HepG2 (cell line): ENCODE measurements around the gene HDLBP. TPM values are rescaled to one million over a fixed set of nuclear protein-coding genes. Genes with fewer than 3 reads are reported as not detected.

Experiments
- EEA1 ChIP-seq: sonication (generic); formaldehyde crosslinking; IDR thresholded peaks from 2 replicates; pipeline ENCODE4 v1.5.1; 2020; ENCODE audit warnings: mild to moderate bottlenecking, missing genetic modification reagents, borderline replicate concordance
- ELF3 ChIP-seq: IDR thresholded peaks from 2 replicates; pipeline ENCODE4 v1.6.1; 2016; ENCODE audit warnings: missing genetic modification reagents, missing compliant biosample characterization
- GMEB2 ChIP-seq: IDR thresholded peaks from 2 replicates; pipeline ENCODE4 v1.6.1; 2016; ENCODE audit warnings: missing biosample characterization, missing genetic modification reagents, low read depth
- HDAC1 ChIP-seq: sonication (generic); formaldehyde crosslinking; IDR thresholded peaks from 2 replicates; pipeline ENCODE4 v1.5.1; 2020; ENCODE audit warnings: mild to moderate bottlenecking, missing genetic modification reagents
- KLF12 ChIP-seq: sonication (generic); formaldehyde crosslinking; IDR thresholded peaks from 2 replicates; pipeline ENCODE4 v1.4.0; 2020; ENCODE audit warnings: missing genetic modification reagents, borderline replicate concordance
- PLSCR1 ChIP-seq: sonication (generic); formaldehyde crosslinking; IDR thresholded peaks from 2 replicates; pipeline ENCODE4 v1.5.0; 2020; ENCODE audit warnings: missing genetic modification reagents, mild to moderate bottlenecking, borderline replicate concordance
- PREB ChIP-seq: sonication (generic); formaldehyde crosslinking; IDR thresholded peaks from 2 replicates; pipeline ENCODE4 v1.4.0; 2020; ENCODE audit warnings: missing genetic modification reagents
- PRPF4 ChIP-seq: fragments of 200-400 bp; formaldehyde crosslinking; IDR thresholded peaks from 2 replicates; pipeline ENCODE4 v1.6.1; 2016; ENCODE audit warnings: low read length, low read depth; ENCODE audit not compliant: poor library complexity, severe bottlenecking
- SIX1 ChIP-seq: sonication (generic); formaldehyde crosslinking; IDR thresholded peaks from 2 replicates; pipeline ENCODE4 v1.4.0; 2020; ENCODE audit warnings: missing genetic modification reagents, borderline replicate concordance
- SP2 ChIP-seq: sonication (generic); formaldehyde crosslinking; IDR thresholded peaks from 2 replicates; pipeline ENCODE4 v1.5.1; 2020; ENCODE audit warnings: mild to moderate bottlenecking, missing genetic modification reagents
- TBX2 ChIP-seq: sonication (generic); formaldehyde crosslinking; IDR thresholded peaks from 2 replicates; pipeline ENCODE4 v1.5.0; 2020; ENCODE audit warnings: missing genetic modification reagents, mild to moderate bottlenecking, borderline replicate concordance
- TEAD2 ChIP-seq: sonication (generic); formaldehyde crosslinking; IDR thresholded peaks from 2 replicates; pipeline ENCODE4 v1.9.0; 2021; ENCODE audit warnings: missing genetic modification reagents
- XBP1 ChIP-seq: sonication (generic); formaldehyde crosslinking; IDR thresholded peaks from 2 replicates; pipeline ENCODE4 v1.5.0; 2020; ENCODE audit warnings: missing genetic modification reagents
- ZBTB38 ChIP-seq: sonication (generic); formaldehyde crosslinking; IDR thresholded peaks from 2 replicates; pipeline ENCODE4 v1.5.1; 2020; ENCODE audit warnings: mild to moderate bottlenecking, missing genetic modification reagents
- ZC3H4 ChIP-seq: sonication (generic); formaldehyde crosslinking; IDR thresholded peaks from 2 replicates; pipeline ENCODE4 v1.4.0; 2020; ENCODE audit warnings: missing genetic modification reagents, borderline replicate concordance
- ZNF44 ChIP-seq: sonication (generic); formaldehyde crosslinking; IDR thresholded peaks from 2 replicates; pipeline ENCODE4 v1.5.1; 2020; ENCODE audit warnings: mild to moderate bottlenecking, missing genetic modification reagents
- ZNF616 ChIP-seq: sonication (generic); formaldehyde crosslinking; IDR thresholded peaks from 2 replicates; pipeline ENCODE4 v1.5.0; 2020; ENCODE audit warnings: low read depth, mild to moderate bottlenecking, missing genetic modification reagents
- ZNF83 ChIP-seq: sonication (generic); formaldehyde crosslinking; IDR thresholded peaks from 2 replicates; pipeline ENCODE4 v1.4.0; 2020; ENCODE audit warnings: missing genetic modification reagents, mild to moderate bottlenecking, borderline replicate concordance
- ZSCAN21 ChIP-seq: sonication (generic); formaldehyde crosslinking; IDR thresholded peaks from 2 replicates; pipeline ENCODE4 v1.8.0; 2022; ENCODE audit warnings: mild to moderate bottlenecking, missing genetic modification reagents, moderate library complexity, borderline replicate concordance
- polyA plus RNA-seq, 8 experiments: library from polyadenylated mRNA; depleted of rRNA in 3 of 8; stranded (reverse) in 7 of 8; unstranded in 1 of 8; fragments of >200 nt; fragmentation: Illumina TruSeq in 4 of 8; extraction: Trizol in 4 of 8; gene quantifications; 2 replicates each; pipeline versions ENCODE4 v1.2.1 to v1.2.3, GENCODE V29; 2011 to 2016; ENCODE audit warnings: low read depth in 4 of 8, missing spikeins in 1 of 8, mixed read lengths in 1 of 8; ENCODE audit not compliant: insufficient read depth in 1 of 8
- total RNA-seq, 5 experiments: library from RNA; depleted of rRNA; stranded (reverse); fragments of >200 nt; fragmentation: Illumina TruSeq; extraction: Trizol; gene quantifications; 2 replicates each; pipeline ENCODE4 v1.2.3, GENCODE V29; 2016; ENCODE audit warnings: low read depth in 1 of 5
- TF ChIP-seq, protein P1 (sequence below): sonication (generic); formaldehyde crosslinking; IDR thresholded peaks from 2 replicates; pipeline ENCODE4 v1.4.0; 2020; ENCODE audit warnings: mild to moderate bottlenecking, missing genetic modification reagents
- TF ChIP-seq, protein P2 (sequence below): sonication (generic); formaldehyde crosslinking; IDR thresholded peaks from 2 replicates; pipeline ENCODE4 v1.4.0; 2020; ENCODE audit warnings: mild to moderate bottlenecking, low read depth, missing genetic modification reagents
- TF ChIP-seq, protein P3 (sequence below): IDR thresholded peaks from 2 replicates; pipeline ENCODE4 v1.6.1; 2016; ENCODE audit warnings: mild to moderate bottlenecking

Gene HDLBP
- total and polyA plus RNA-seq, 2 of the 13 experiments (the other 11 are each of a cell fraction or from before 2014, with no cell fraction given), result 464 to 707 TPM

GRCh38 chr2:241273210-241274020, 42.1 kb downstream of the HDLBP start (continued):
- no peak for TF ChIP-seq EEA1 (CRISPR knock-in tag)
- TF ChIP-seq, protein P1, sequence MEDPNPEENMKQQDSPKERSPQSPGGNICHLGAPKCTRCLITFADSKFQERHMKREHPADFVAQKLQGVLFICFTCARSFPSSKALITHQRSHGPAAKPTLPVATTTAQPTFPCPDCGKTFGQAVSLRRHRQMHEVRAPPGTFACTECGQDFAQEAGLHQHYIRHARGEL (CRISPR knock-in tag), result no peak
- no peak for TF ChIP-seq TBX2 (CRISPR knock-in tag)
- no peak for TF ChIP-seq ZNF44 (CRISPR knock-in tag)
- no peak for TF ChIP-seq SP2 (CRISPR knock-in tag)
- TF ChIP-seq ELF3 (CRISPR knock-in tag), result no peak
- no peak for TF ChIP-seq SIX1
- no peak for TF ChIP-seq ZC3H4 (CRISPR knock-in tag)
- no peak for TF ChIP-seq ZNF83
- TF ChIP-seq ZSCAN21 (CRISPR knock-in tag), result 0 out of 2 replicates have a peak, but pooled peaks have one; percentile 11
- TF ChIP-seq PRPF4, result peak; percentile 55
- TF ChIP-seq ZNF616, result no peak
- TF ChIP-seq XBP1 (CRISPR knock-in tag), result no peak
- no peak for TF ChIP-seq PREB (CRISPR knock-in tag)
- no peak for TF ChIP-seq GMEB2 (CRISPR knock-in tag)
- TF ChIP-seq KLF12 (CRISPR knock-in tag), result 0 out of 2 replicates have a peak, but pooled peaks have one; percentile 35
- TF ChIP-seq ZBTB38 (CRISPR knock-in tag), result 0 out of 2 replicates have a peak, but pooled peaks have one; percentile 34
- TF ChIP-seq, protein P2, sequence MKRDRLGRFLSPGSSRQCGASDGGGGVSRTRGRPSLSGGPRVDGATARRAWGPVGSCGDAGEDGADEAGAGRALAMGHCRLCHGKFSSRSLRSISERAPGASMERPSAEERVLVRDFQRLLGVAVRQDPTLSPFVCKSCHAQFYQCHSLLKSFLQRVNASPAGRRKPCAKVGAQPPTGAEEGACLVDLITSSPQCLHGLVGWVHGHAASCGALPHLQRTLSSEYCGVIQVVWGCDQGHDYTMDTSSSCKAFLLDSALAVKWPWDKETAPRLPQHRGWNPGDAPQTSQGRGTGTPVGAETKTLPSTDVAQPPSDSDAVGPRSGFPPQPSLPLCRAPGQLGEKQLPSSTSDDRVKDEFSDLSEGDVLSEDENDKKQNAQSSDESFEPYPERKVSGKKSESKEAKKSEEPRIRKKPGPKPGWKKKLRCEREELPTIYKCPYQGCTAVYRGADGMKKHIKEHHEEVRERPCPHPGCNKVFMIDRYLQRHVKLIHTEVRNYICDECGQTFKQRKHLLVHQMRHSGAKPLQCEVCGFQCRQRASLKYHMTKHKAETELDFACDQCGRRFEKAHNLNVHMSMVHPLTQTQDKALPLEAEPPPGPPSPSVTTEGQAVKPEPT (CRISPR knock-in tag), result no peak
- 0 out of 2 replicates have a peak, but pooled peaks have one; percentile 5 for TF ChIP-seq HDAC1
- no peak for TF ChIP-seq PLSCR1 (CRISPR knock-in tag)
- no peak for TF ChIP-seq TEAD2 (CRISPR knock-in tag)
- TF ChIP-seq, protein P3, sequence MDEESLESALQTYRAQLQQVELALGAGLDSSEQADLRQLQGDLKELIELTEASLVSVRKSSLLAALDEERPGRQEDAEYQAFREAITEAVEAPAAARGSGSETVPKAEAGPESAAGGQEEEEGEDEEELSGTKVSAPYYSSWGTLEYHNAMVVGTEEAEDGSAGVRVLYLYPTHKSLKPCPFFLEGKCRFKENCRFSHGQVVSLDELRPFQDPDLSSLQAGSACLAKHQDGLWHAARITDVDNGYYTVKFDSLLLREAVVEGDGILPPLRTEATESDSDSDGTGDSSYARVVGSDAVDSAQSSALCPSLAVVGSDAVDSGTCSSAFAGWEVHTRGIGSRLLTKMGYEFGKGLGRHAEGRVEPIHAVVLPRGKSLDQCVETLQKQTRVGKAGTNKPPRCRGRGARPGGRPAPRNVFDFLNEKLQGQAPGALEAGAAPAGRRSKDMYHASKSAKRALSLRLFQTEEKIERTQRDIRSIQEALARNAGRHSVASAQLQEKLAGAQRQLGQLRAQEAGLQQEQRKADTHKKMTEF (CRISPR knock-in tag), result 0 out of 2 replicates have a peak, but pooled peaks have one; percentile 27
